Lower leg skin (tissue), 4 donors: ENCODE measurements around the gene NHLH1. TPM values are rescaled to one million over a fixed set of nuclear protein-coding genes. Genes with fewer than 3 reads are reported as not detected.

Experiments
- DNase-seq, 2 donors: peaks; one replicate each; pipeline ENCODE4 v3.0.0-alpha.2; 2019; ENCODE audit warnings: low spot score in 2 of 2
- H3K4me3 ChIP-seq: fragments of 200-600 bp; sonication (generic); 2 replicates; pipeline ENCODE4 v1.5.1; 2017; ENCODE audit warnings: mild to moderate bottlenecking, low read depth; ENCODE audit not compliant: poor library complexity, severe bottlenecking
- POLR2A ChIP-seq, 2 donors: fragments of 450-650 bp; IDR thresholded peaks; one replicate each; pipeline ENCODE4 v1.6.1; 2016 to 2017; ENCODE audit warnings: antibody characterized with exemption in 2 of 2, mild to moderate bottlenecking in 1 of 2, moderate library complexity in 1 of 2
- WGBS, 2 donors: methylation state at CpG; one replicate each; pipeline ENCODE4 v1.1.5; 2018; 5-methylcytosine and 5-hydroxymethylcytosine counted together
- intact Hi-C: fragments of 100-400 bp; cut with DNase I; formaldehyde crosslinking; loops from one replicate; pipeline ENCODE4 v1.15.0; 2023; ENCODE audit warnings: low total_unique reads
- total RNA-seq, 4 donors: library from RNA; depleted of rRNA; stranded (reverse); fragments of >200 nt; gene quantifications; one replicate each; pipeline ENCODE4 v1.1.0, GENCODE V29; 2016
- TF ChIP-seq, protein P1 (sequence below), 3 donors: fragments of 450-650 bp; IDR thresholded peaks; one replicate each; pipeline ENCODE4 v1.5.1; 2016; ENCODE audit warnings: antibody characterized with exemption in 3 of 3, mild to moderate bottlenecking in 3 of 3, moderate library complexity in 2 of 3

NHLH1 gene
- total RNA-seq, 4 donors from 2014 or later: 0.10 TPM; not detected in 3

DNA sequence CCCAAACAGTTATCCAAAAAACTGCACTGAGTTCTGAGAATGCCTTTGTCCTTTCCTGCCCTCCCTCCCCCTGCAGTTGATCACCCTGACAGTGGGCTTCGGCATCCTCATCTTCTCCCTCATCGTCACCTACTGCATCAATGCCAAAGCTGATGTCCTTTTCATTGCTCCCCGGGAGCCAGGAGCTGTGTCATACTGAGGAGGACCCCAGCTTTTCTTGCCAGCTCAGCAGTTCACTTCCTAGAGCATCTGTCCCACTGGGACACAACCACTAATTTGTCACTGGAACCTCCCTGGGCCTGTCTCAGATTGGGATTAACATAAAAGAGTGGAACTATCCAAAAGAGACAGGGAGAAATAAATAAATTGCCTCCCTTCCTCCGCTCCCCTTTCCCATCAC is 8.8 kb upstream of the NHLH1 start:
- DNase-seq: peak in 1 of 2 donors; percentile 70
- H3K4me3 ChIP-seq: no peak overlapping the region
- TF ChIP-seq, protein P1, sequence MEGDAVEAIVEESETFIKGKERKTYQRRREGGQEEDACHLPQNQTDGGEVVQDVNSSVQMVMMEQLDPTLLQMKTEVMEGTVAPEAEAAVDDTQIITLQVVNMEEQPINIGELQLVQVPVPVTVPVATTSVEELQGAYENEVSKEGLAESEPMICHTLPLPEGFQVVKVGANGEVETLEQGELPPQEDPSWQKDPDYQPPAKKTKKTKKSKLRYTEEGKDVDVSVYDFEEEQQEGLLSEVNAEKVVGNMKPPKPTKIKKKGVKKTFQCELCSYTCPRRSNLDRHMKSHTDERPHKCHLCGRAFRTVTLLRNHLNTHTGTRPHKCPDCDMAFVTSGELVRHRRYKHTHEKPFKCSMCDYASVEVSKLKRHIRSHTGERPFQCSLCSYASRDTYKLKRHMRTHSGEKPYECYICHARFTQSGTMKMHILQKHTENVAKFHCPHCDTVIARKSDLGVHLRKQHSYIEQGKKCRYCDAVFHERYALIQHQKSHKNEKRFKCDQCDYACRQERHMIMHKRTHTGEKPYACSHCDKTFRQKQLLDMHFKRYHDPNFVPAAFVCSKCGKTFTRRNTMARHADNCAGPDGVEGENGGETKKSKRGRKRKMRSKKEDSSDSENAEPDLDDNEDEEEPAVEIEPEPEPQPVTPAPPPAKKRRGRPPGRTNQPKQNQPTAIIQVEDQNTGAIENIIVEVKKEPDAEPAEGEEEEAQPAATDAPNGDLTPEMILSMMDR (IDR thresholded peaks at IDR 0.05): no peak
- TF ChIP-seq POLR2A (IDR thresholded peaks at IDR 0.05): no peak
- intact Hi-C loops: no loop called here
- 87 to 90% methylated on average over 4 of the region's 4 CpGs for WGBS, 2 donors

DNA sequence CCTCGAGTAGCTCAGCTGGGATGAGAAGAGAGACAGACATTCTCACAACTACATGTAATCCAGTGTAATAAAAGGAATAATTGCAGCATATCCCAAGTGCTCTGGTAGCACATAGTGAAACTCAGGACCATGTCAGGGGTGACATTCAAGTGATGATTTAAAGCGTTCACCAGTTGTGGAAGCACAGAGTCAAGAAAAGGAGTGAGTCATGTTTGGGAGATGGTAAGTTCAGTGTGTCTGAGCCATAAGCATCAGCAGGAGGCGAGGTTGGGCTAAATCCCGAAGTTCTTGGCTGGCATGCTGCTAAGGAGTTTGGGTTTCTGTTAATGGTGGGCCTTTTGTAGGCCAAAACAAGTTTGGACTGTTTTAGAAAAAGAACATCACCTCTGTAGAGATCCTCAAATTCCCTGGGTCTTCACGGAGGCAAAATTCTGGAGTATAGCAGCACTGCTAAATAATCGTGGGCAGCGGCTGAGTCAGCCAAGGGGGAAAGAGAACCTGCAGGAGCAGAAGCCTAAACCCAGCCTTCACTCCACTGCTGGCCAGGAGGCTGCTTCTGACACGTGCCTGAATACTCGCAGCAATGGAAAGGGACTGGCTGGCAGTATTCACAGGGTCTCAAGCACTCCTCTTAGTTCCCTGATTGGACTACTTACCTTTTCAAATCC is 7.2 kb upstream of the NHLH1 start:
- whole genome bisulfite sequencing, 2 donors: 80 to 88% methylated on average over 9 of the region's 9 CpGs
- intact Hi-C loops: no loop called here
- DNase-seq: peak in 1 of 2 donors; percentile 39
- TF ChIP-seq, protein P1 (IDR thresholded peaks at IDR 0.05): no peak
- no peak for TF ChIP-seq POLR2A (IDR thresholded peaks at IDR 0.05)
- no peak overlapping the region for H3K4me3 ChIP-seq

DNA sequence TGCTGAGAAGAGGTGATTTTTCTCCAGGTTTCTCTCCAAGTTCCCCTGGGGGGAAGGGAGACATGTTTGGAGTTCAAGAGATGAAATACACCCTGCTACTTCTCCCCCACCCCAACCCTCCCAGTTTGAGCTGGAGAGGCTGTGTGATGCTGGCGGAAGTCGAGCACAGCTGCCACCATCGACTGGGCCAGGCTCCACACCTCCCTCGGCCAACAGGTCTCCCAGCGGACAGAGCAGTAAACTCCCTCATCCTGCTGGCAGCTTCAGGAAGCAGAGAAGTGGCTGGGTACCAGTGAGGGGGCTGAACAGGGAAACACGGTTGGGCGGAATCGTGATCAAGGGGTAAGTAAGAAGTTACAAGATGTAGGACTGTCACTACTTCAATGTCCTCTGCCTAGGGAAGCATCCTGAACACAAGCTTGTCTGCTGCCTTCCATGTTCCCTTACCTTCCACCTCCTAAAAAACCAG is 6.6 kb upstream of the NHLH1 start:
- DNase-seq: peak in 1 of 2 donors; percentile 56
- intact Hi-C loops: no loop called here
- H3K4me3 ChIP-seq: no peak overlapping the region
- WGBS, 2 donors: 79 to 85% methylated on average over 8 of the region's 8 CpGs
- TF ChIP-seq, protein P1 (IDR thresholded peaks at IDR 0.05): no peak
- TF ChIP-seq POLR2A (IDR thresholded peaks at IDR 0.05): no peak

DNA sequence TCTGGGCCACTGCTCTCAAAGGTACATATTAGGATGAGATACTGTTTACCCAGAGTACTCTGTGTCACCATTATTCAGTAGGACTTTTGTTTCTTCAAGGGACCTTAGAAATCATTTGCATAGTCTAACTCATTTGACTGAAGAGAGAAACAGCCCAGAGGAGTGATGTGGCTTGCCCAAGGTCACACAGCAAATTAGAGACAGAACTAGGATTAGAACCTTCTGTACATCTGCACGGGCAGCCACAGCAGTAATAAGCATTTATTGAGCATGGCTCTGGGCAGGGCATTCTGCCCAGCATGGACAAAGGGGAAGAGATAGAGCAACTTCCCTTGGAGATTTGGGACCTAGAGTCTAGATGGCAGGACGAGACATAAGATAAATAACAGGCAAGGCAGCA is 5.7 kb upstream of the NHLH1 start:
- TF ChIP-seq POLR2A (IDR thresholded peaks at IDR 0.05): no peak
- TF ChIP-seq, protein P1 (IDR thresholded peaks at IDR 0.05): no peak
- DNase-seq: no peak
- no peak overlapping the region for H3K4me3 ChIP-seq
- intact Hi-C loops: no loop called here
- WGBS, 2 donors: 88 to 90% methylated on average over 2 of the region's 2 CpGs

DNA sequence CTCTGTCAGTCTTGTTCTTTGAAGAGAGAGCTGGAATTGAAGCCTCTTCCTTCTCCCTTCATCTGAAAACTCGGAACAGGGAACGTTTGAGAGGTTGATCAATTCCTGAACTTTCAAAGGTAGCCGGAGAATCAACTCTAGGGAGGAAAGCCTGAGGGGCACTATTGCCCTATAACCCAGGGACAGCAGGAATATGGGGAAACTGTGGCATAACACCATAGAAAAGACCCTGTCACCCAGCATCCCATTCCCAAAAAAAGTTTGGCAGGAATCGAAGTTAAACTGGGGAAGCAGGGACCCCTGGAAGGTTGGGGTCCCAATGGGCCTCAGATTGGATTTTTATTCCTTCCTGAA is 5.1 kb upstream of the NHLH1 start:
- 69 to 85% methylated on average over 4 of the region's 4 CpGs for WGBS, 2 donors
- no peak for DNase-seq
- intact Hi-C loops: no loop called here
- H3K4me3 ChIP-seq: no peak overlapping the region
- TF ChIP-seq POLR2A (IDR thresholded peaks at IDR 0.05): no peak
- TF ChIP-seq, protein P1 (IDR thresholded peaks at IDR 0.05): no peak
